GM18520 (cell line): ENCODE measurements around the gene TNPO3.
"Not testable (repeated sequence)": the region's sequence is repeated elsewhere in the genome, so short reads cannot be mapped to it uniquely, and the experiment has no call there.

Experiments used
- ATAC-seq: cut with Tn5 transposase; IDR thresholded peaks from one replicate; pipeline ENCODE4 v1.9.1; 2021; ENCODE audit not compliant: unreplicated experiment

TNPO3 gene

GRCh38 chr7:128924707-128925588 lies 130.0 kb downstream of the TNPO3 start:
- ATAC-seq, result no peak

DNA sequence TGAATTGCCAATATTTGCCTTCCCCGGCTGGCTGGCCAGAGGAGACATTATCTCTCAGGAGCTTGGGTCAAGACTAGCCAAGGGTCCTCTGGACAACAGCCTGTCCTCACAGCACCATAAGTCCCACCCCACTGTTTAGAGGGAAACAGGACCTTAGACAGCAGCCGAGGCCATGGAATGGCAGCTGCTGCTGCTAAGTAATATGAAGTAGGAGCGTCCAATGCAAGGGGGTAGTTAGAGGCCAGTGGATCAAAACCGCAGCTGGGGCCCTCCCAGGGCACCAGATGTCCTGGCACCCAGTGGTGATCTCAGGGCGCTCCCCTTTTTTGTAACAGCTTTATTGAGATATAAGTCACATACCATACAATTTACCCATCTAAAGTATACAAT lies 131.5 kb downstream of the TNPO3 start:
- ATAC-seq, result no peak

DNA sequence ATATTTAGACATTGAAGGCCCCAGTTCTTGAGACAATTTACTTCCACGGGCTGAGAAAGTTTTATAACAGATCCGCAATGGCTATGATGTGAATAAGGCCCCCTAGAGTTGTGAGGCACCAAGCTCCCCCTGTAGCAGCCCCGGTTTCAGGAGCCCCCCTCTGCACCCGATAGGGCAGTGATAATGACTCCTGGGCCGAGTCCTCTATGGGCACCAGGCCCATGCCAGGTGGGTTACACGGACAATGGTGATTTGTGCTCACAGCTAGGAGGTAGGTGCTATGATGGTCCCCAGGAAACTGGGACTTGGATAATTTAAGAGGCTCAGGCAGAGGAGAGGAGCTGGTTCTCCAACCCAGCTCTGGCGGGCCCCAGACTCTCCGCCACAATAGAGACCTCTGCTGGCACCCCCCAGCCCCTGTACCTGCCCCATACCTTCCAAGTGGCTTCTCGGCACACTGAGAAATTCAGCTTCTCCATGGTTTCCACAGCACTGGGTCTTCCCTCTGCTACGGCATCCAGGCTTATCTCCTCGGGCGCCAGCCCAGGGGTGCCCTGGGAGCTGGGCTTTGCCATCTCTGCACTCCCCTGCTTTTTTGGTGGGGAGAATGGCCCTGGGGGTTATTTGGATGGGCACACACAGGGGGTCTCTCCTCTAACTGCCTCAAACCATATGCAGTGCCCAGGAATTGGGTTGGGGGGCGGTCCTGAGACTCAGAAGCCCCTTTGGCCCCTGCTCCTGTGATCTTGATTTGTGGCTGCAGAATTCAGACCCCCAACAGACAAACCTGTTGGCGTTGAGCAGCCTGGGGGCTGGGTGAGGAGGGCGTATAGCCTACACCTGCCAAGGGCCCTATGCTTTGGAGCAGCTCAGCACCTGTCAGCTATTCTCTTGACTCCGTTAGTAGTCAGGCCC lies 132.2 kb downstream of the TNPO3 start:
- ATAC-seq, result no peak

- no peak for ATAC-seq
Measured at GRCh38 chr7:128921866-128922440, 133.0 kb downstream of the TNPO3 start.

GRCh38 chr7:128920913-128921582 lies 133.9 kb downstream of the TNPO3 start:
- ATAC-seq, result no peak

- ATAC-seq, result no peak
Measured at GRCh38 chr7:128919881-128920799, 134.8 kb downstream of the TNPO3 start.

- no peak for ATAC-seq
Measured at GRCh38 chr7:128919241-128919640, 135.7 kb downstream of the TNPO3 start.

DNA sequence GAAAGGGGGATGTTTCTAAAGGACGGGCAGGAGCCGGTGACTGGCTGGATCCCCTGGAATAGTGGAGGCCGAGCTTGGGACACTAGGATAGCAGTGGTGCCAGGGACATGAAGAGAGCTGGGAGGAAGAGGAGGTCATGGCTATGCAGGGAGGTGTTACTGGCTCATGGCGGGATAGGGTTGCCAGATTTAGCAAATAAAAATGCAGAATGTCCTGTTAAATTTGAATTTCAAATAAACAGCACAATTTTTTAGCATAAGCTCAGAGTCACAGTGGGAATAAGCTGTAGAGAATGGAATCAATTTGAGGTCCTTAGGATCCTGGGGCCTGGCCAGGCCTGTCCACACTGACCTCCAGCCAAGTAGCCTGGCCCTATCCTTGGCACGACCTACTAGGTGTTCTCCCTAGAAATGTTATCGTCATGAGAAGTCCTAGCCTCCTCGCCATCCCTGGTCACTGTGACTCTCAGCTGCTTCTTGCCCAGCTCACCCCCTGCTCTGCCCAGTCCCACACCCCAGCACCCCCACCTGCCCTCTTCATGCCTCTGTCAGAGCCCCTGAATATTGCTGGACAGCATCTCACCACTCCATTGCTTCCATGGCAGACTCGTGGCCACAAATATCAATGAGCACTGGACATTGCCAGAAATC lies 136.8 kb downstream of the TNPO3 start:
- no peak for ATAC-seq

DNA sequence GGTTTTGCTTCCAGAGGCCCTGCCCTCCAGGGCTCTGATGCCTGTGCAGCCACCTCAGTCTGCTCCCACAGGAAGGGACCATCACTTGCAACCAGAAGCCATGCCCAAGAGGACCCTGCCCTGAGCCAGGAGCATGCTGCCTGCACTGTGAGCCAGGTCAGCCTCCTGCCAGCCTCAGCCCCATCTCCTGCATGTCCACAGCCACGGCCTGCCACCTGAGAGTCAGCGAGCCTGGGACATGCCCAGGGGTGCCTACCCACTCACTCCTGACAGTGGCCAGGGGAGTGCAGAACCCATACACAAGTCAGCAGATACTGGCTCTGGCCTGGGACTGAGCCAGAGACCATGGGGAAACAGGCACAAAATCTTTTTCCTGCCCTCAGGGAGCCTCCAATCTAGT lies 137.8 kb downstream of the TNPO3 start:
- ATAC-seq, result no peak

DNA sequence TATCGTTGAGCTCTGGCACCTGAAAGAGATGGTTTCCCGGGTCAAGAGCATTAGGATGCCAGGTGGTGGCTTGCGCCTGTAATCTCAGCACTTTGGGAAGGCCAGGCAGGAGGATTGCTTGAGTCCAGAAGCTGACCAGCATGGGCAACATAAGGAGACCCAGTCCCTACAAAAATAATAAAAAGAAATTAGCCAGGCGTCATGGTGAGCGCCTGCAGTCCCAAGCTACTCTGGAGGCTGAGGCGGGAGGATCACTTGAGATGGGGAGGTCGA lies 138.3 kb downstream of the TNPO3 start:
- no peak for ATAC-seq

GRCh38 chr7:128915841-128916642 lies 138.9 kb downstream of the TNPO3 start:
- ATAC-seq, result no peak

- no peak for ATAC-seq
Measured at GRCh38 chr7:128915271-128915819, 139.6 kb downstream of the TNPO3 start.

DNA sequence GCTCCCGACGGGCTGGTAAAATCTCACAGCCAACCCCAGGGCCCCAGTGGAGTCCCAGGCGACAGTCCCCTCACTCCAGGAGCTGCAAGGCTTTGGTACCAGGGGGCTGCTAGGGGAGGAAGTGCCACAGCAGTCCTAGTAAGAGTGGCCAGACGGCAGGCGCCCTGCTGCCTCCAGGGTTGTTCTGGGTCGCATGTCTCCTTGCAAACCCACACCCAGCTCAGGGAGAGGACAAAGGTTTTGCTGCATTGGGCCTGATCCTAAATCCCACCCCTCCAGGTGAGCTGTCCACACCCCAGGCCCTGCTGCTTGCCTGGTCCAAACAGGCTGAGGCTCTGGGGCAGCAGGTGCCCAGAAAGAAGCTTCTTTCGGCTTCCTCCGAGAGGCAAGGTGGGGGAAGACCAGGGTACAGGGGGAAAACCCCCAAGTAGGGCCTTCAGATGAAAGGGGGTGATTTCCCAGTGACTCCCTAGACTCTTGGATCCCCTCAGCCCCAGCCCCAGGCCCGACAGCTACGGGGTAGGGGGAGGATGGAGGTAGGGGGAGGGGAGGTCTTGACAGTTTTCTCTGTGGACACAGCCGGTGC lies 140.3 kb downstream of the TNPO3 start:
- ATAC-seq, result no peak

GRCh38 chr7:128913870-128914565 lies 140.9 kb downstream of the TNPO3 start:
- ATAC-seq, result no peak

DNA sequence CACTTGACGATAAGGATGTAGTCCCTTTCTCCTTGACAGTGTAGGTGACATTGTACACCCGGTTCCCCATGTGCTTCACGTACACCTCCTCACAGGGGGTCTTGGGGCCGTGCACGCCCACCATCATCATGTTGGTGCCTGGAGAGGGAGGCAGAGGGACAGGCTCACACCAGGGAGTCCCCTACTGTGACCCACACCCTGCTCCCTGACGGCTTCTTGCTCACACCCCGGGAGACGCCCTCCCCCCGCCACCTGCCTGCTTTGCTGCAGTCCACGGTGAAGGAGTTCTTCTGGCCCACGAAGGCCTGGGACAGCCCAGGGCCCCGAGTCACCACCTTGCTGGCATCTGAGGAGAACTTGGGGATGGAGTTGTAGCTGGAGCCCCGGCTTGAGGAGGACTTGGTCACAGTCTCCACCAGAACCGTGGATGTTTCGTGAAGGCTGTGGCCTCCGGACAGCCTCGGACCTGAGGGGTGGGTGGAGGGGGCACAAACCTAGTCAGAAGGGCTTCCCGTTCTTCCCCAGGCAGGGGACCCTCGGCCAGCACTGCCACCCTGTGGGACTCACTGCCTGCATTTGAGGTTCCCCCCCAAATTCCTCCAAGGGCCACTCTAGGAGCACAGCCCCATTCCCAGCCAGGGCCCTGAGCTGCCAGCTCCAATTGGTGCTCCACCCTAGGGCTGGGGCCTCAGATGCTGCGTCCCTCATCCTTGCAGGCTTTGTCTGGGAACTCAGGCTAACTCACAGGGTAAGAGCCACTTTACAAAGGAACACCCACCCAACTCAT lies 142.0 kb downstream of the TNPO3 start:
- not testable (repeated sequence) for ATAC-seq

- ATAC-seq, result no peak
Measured at GRCh38 chr7:128912281-128912680, 142.6 kb downstream of the TNPO3 start.
